Erythroblast (primary cell): ENCODE data around the gene CEP83.

Experiments
- GATA1 ChIP-seq: IDR thresholded peaks from 2 replicates; pipeline ENCODE4 v1.6.1; 2011; ENCODE audit warnings: low read depth, mild to moderate bottlenecking, control low read depth, low read length, moderate library complexity
- POLR2A ChIP-seq: IDR thresholded peaks from 2 replicates; pipeline ENCODE4 v1.6.1; 2011; ENCODE audit warnings: mild to moderate bottlenecking, low read length

DNA sequence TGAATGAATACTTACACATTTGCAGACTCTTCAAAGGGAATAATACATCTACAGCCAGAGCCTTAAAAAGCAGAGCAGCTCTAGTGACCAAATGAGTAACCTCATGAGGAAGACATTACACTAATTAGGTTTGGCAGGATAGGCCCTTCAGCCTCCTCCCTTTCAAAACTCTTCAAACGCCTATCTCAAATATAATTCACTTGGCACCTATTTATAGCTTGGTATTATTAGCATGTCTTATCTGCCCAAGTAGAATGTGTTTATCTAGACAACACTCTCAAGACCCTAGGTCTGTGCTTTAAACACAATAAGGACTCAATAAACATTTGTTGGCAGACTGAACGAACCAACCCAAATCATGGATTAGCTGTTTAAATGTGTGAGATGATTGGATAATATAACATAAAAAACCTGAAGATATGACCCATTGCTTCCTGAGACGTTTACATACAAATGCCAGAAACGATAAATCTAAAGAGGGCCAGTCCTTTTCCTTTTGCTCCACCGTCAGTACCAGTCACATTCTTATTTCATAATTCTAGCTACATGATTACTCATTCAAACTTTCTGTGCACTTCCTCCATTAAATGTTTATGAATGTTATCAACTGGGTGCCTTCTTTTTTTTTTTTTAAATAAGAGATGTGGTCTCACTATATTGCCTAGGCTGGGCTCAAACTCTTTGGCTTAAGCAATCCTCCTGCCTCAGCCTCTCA is 123.3 kb downstream of the CEP83 start:
- TF ChIP-seq POLR2A (no peak), GATA1 (no peak)
